Measurements from ENCODE around the gene GLP1R. TPM values are rescaled to one million over a fixed set of nuclear protein-coding genes. Genes with fewer than 3 reads are reported as not detected.
A peak's percentile ranks its signal among the peaks of the same experiment; 100 is the strongest.

GLP1R gene
- under 1 TPM in 1 of 2 donors, not detected in 1; 0.15 TPM for total RNA-seq
- 0.18 TPM for polyA plus RNA-seq (2013, experiment 1 of 2)
- 0.25 TPM for polyA plus RNA-seq (2013, experiment 2 of 2)
- long read RNA-seq, experiment 1 = 0 reads
- long read RNA-seq, experiment 2 = 0 reads
- long read RNA-seq, experiment 3, partial matches to known transcripts = 0 of 1 reads
- long read RNA-seq, experiment 3, other reads (novel, unspliced or antisense) = 1 of 1 reads
- long read RNA-seq, experiment 4 = 0 reads

DNA sequence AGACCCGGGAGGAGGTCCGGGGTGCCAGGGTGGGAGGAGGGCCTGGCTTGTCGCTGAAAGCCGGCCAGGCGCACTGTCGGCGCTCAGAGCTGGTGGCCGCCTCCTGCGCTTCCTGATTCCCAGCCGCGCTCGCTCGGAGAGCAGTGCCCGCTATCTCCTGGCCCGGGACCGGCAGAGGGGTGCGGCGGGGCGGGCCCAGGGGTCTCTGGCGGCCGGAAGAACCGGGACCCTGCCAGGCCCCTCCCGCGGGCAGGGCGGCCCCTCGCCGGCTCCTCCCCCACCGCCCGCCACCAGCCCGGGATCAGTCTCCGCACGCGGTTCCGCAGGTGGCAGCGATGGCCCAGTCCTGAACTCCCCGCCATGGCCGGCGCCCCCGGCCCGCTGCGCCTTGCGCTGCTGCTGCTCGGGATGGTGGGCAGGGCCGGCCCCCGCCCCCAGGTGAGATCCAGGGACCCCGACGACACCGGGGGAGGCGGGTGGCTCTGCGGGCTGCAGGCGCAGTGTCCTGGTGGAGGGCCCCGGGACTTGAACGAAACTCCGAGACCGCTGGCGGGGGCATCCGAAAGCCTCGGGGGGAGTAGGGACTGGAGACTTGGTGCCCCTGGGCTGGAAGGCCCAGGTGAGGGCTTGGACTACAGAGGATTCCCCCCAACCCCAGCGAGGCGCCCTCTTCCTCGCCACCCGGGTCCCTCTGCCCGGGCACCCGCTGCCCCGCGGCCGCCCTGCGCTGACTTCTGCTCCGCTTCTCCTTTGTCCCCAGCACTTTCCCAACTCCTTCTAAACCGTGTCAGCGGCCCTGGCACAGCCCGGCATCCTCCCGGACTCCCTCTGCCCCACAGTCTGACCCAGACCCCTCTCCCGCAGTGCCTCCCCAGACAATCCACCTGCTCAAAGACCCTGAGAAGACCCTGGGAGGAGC lies at the start of gene GLP1R:
Gene GLP1R (plus strand): TSS at position 301 of the 919 bp plus-strand sequence. CDS start 60 bp downstream, at position 361.
- WGBS, 2 experiments (ENCODE audit: insufficient coverage in 1 of 2, insufficient read length in 1 of 2) = 4 to 6% methylated on average over 20 to 74 of the region's 74 CpGs
- peak; percentile 79 for DNase-seq
- H3K4me1 Mint-ChIP-seq = peaks cover 1% of the 10 kb centered on the region

DNA sequence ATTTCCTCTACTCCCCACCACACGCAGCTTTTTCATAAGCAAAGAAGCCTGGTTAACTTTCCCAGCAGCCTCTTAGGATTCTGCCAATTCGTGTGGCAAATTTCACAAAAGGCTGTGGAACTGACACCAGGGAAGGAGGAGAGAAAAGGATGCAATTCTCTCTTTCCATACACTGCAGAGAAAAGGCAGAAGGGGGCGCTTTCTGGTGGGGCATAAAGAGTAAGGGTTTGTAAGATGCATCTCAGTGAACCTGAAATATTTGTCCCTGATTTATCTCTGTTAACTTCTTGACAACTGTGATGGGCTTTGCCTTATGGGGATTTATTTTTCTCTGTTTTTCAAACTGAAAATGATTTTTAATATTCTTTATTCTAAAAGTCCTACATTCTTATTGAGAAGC lies 45.5 kb upstream of the GLP1R start:
- Mint-ChIP-seq H3K27ac (no peak overlapping the region), H3K9me3 (no peaks in the 10 kb centered on the region), H3K4me1 (peaks cover 12% of the 10 kb centered on the region), H3K36me3 (ENCODE audit: low read depth) (no peaks in the 10 kb centered on the region), H3K4me3 (no peak overlapping the region), H3K27me3 (ENCODE audit: insufficient read depth) (peaks cover 33% of the 10 kb centered on the region)
- no peaks in the 10 kb centered on the region for H3K36me3 ChIP-seq (ENCODE audit: control insufficient read depth, insufficient read depth, low read length)
- WGBS, 2 experiments (ENCODE audit: insufficient coverage in 1 of 2, insufficient read length in 1 of 2) = 0 to 12% methylated on average over 1 to 3 of the region's 3 CpGs
- peaks cover 26% of the 10 kb centered on the region for H3K27me3 ChIP-seq (ENCODE audit: control insufficient read depth, insufficient read depth, low read length, poor library complexity, severe bottlenecking)
- DNase-seq = peak; percentile 75
- H3K27ac ChIP-seq (ENCODE audit: low read depth, low read length) = no peak overlapping the region
- peaks cover 6% of the 10 kb centered on the region for H3K4me1 ChIP-seq (ENCODE audit: control insufficient read depth, insufficient read depth, low read length)
- no peak overlapping the region for H3K9ac ChIP-seq (ENCODE audit: extremely low read depth, low read length, poor library complexity, severe bottlenecking)
- TF ChIP-seq, protein P1, sequence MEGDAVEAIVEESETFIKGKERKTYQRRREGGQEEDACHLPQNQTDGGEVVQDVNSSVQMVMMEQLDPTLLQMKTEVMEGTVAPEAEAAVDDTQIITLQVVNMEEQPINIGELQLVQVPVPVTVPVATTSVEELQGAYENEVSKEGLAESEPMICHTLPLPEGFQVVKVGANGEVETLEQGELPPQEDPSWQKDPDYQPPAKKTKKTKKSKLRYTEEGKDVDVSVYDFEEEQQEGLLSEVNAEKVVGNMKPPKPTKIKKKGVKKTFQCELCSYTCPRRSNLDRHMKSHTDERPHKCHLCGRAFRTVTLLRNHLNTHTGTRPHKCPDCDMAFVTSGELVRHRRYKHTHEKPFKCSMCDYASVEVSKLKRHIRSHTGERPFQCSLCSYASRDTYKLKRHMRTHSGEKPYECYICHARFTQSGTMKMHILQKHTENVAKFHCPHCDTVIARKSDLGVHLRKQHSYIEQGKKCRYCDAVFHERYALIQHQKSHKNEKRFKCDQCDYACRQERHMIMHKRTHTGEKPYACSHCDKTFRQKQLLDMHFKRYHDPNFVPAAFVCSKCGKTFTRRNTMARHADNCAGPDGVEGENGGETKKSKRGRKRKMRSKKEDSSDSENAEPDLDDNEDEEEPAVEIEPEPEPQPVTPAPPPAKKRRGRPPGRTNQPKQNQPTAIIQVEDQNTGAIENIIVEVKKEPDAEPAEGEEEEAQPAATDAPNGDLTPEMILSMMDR (conservative IDR thresholded peaks at IDR 0.05) = peak; percentile 86
- peaks cover 6% of the 10 kb centered on the region for H3K9me3 ChIP-seq (ENCODE audit: control insufficient read depth, low read length)
- H3K4me3 ChIP-seq (ENCODE audit: low read length) = no peak overlapping the region

More for the DNA sequence above, at the start of gene GLP1R:
- Histone ChIP-seq H3K9me3 (ENCODE audit: control insufficient read depth, low read length) (no peaks in the 10 kb centered on the region), H3K4me3 (ENCODE audit: low read length) (peak within 1 kb of the TSS; percentile 64), H3K36me3 (ENCODE audit: control insufficient read depth, insufficient read depth, low read length) (no peaks in the 10 kb centered on the region), H3K4me1 (ENCODE audit: control insufficient read depth, insufficient read depth, low read length) (peaks cover 4% of the 10 kb centered on the region), H3K27me3 (ENCODE audit: control insufficient read depth, insufficient read depth, low read length, poor library complexity, severe bottlenecking) (peaks cover 62% of the 10 kb centered on the region), H3K9ac (ENCODE audit: extremely low read depth, low read length, poor library complexity, severe bottlenecking) (no peak within 1 kb of the TSS), H3K27ac (ENCODE audit: low read depth, low read length) (no peak within 1 kb of the TSS)
- Mint-ChIP-seq H3K27ac (no peak within 1 kb of the TSS), H3K36me3 (ENCODE audit: low read depth) (no peaks in the 10 kb centered on the region), H3K27me3 (ENCODE audit: insufficient read depth) (peaks cover 86% of the 10 kb centered on the region), H3K4me3 (peak within 1 kb of the TSS; percentile 53), H3K9me3 (no peaks in the 10 kb centered on the region)
- TF ChIP-seq, protein P1 (conservative IDR thresholded peaks at IDR 0.05) = no peak

DNA sequence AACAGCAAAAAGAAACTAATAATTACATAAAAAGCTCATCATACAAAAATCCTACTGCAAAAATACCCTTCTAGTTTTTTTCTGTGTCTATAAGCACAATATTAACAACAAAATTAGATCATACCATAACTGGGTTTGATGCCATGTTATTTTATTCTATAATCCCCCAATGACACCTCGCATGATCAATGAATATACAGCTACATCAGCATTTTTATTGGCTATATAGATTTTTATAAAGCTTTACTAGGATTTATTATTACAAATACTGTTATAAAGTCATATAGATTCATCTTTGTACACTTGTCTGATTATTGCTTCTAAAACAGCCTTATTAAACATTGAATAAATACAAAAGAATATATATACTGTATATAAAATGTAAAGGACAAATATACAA lies 45.1 kb upstream of the GLP1R start:
- Histone ChIP-seq H3K36me3 (ENCODE audit: control insufficient read depth, insufficient read depth, low read length) (no peaks in the 10 kb centered on the region), H3K9ac (ENCODE audit: extremely low read depth, low read length, poor library complexity, severe bottlenecking) (no peak overlapping the region), H3K27me3 (ENCODE audit: control insufficient read depth, insufficient read depth, low read length, poor library complexity, severe bottlenecking) (peaks cover 26% of the 10 kb centered on the region), H3K4me3 (ENCODE audit: low read length) (no peak overlapping the region), H3K27ac (ENCODE audit: low read depth, low read length) (no peak overlapping the region), H3K4me1 (ENCODE audit: control insufficient read depth, insufficient read depth, low read length) (peaks cover 6% of the 10 kb centered on the region), H3K9me3 (ENCODE audit: control insufficient read depth, low read length) (peaks cover 6% of the 10 kb centered on the region)
- no peaks in the 10 kb centered on the region for H3K36me3 Mint-ChIP-seq (ENCODE audit: low read depth)
- no peaks in the 10 kb centered on the region for H3K9me3 Mint-ChIP-seq
- WGBS, 2 experiments (ENCODE audit: insufficient coverage in 1 of 2, insufficient read length in 1 of 2) = 100% methylated on average over 1 of the region's 1 CpG; no CpG with 5 or more reads in 1 of the 2 experiments
- H3K27me3 Mint-ChIP-seq (ENCODE audit: insufficient read depth) = peaks cover 33% of the 10 kb centered on the region
- no peak overlapping the region for H3K27ac Mint-ChIP-seq
- no peak for DNase-seq
- H3K4me3 Mint-ChIP-seq = no peak overlapping the region
- TF ChIP-seq, protein P1 (conservative IDR thresholded peaks at IDR 0.05) = no peak
- H3K4me1 Mint-ChIP-seq = peaks cover 17% of the 10 kb centered on the region

Measured in endodermal cell (in vitro differentiated cells).